Body of pancreas (tissue), 4 donors: Measurements from ENCODE around the gene ITPKC.

ENCODE experiments used
- CTCF ChIP-seq, 7 experiments: fragments of 450-650 bp in 4 of 7; fragments of 200-600 bp in 3 of 7; sonication (generic) in 3 of 7; IDR thresholded peaks; one replicate each; pipeline ENCODE4 v1.5.1; 2016 to 2019; ENCODE audit warnings: antibody characterized with exemption in 7 of 7
- POLR2A ChIP-seq, 3 donors: fragments of 450-650 bp; IDR thresholded peaks; one replicate each; pipeline ENCODE4 v1.6.1; 2016; ENCODE audit warnings: antibody characterized with exemption in 3 of 3, mild to moderate bottlenecking in 2 of 3

DNA sequence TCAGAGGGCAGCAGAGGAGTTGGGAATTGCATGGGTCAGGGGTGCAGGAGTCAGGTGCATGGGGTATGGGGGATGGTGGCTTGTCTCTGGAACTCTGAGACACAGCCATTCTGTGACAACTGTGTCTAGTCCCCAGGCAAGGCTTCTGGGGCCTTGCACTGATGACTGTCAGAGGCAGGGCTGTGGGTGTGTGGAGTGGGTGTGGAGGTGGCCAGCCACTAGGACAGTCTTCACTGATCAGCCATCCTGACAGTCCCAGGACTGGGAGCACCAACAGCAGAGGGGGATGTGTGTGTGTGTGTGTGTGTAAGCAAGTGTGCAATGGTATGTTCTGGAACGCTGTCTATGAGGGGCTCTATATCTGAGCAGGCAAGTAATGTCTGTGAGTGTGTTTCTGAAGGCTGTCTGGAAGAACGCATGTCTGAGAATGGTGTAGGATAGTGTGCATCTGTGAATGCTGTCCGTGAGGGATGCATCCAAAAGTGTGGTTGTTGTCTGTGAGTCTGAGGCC lies 31.8 kb upstream of the ITPKC start:
- no peak for TF ChIP-seq POLR2A (IDR thresholded peaks at IDR 0.05)
- no peak for TF ChIP-seq CTCF (IDR thresholded peaks at IDR 0.05)
